OCI-M2 (cell line): ENCODE results near the gene HRK.
"Not testable (repeated sequence)": the region's sequence is repeated elsewhere in the genome, so short reads cannot be mapped to it uniquely, and the experiment has no call there.

Experiments used
- DNase-seq: peaks from one replicate; lab custom pipeline; 2025; ENCODE audit not compliant: unreplicated experiment; lab: John Stamatoyannopoulos, UW

HRK gene

DNA sequence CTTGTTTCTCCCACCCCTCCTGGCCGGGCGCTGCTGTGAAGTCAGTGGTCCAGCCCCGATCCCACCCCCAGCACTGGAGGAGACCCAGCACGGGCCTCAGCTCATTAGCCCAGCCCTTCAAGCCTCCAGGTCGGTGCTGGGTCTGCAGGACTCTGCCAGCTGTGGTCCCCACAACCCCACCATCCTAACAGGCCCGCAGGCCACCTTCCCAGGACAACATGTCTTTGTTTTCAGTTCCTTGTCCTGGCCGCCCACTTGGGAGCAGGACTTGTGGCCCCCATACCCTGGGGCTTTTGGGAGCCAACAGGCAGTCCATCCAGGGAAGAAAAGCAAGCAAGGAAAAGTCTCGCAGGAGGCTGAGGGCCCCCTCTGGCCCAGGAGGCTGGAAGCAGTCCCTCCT lies 60.0 kb downstream of the HRK start:
- no peak for DNase-seq

GRCh38 chr12:116820064-116820656 lies 61.1 kb downstream of the HRK start:
- DNase-seq, result no peak

GRCh38 chr12:116818948-116819832 lies 62.1 kb downstream of the HRK start:
- peak; percentile 29 for DNase-seq

DNA sequence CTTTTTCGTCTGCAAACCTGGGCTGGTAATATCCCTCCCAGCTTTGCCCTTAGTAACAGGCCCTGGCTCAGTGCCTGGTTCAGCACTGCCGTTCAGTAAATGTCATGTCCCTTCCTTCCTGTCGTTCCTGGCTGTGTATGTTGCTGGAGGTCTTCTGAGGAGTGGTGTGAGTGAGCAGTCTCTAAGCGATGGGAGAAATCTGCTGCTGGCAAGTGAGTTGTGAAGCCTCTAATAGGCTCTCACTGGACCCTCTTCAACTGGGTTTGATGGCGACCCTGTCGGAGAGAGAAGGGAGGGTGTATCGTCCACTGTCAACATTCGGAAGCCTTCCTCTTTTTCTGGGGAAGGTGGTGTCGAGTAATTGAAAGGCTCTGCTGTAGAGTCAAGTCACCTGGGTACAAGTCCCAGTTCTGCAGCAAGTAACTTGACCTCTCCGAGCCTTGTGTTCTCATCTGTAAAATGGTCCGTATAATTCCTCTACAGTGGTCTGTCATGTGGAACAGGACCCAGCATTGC lies 62.8 kb downstream of the HRK start:
- no peak for DNase-seq

DNA sequence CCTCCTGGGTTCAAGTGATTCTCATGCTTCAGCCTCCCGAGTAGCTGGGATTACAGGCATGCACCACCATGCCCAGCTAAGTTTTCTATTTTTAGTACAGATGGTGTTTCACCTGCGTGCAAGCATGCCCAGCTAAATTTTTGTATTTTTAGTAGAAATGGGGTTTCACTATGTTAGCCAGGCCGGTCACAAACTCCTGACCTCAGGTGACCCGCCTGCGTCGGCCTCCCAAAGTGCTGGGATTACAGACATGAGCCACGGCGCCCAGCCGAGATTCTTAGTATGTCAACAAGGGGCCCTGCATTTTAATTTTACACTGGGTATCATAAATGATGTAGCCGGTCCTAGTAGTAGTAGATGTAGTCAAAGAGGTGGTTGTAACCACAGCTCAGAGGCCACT lies 66.5 kb downstream of the HRK start:
- not testable (repeated sequence) for DNase-seq

GRCh38 chr12:116813271-116814041 lies 67.8 kb downstream of the HRK start:
- DNase-seq, result no peak

- no peak for DNase-seq
These were observed 69.0 kb downstream of the HRK start for GRCh38 chr12:116812238-116812637.

GRCh38 chr12:116808113-116809105 lies 72.8 kb downstream of the HRK start:
- no peak for DNase-seq

DNA sequence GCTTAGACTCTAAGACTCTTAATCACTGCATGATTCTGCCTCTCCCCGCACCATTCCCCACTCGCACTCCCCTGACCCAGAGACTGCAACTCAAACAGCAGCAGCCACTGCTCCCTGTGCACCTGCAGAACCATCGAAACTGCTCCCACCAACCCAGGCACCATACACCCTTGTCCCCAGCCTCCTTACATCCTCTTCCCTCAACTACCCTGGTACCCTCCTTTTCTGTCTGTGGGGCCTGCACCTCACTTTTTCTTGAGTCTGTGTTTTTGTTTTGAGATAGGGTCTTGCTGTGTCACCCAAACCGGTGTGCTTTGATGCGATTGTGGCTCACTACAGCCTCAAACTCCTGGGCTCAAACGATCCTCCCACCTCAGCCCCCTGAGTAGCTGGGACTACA lies 73.7 kb downstream of the HRK start:
- no peak for DNase-seq

DNA sequence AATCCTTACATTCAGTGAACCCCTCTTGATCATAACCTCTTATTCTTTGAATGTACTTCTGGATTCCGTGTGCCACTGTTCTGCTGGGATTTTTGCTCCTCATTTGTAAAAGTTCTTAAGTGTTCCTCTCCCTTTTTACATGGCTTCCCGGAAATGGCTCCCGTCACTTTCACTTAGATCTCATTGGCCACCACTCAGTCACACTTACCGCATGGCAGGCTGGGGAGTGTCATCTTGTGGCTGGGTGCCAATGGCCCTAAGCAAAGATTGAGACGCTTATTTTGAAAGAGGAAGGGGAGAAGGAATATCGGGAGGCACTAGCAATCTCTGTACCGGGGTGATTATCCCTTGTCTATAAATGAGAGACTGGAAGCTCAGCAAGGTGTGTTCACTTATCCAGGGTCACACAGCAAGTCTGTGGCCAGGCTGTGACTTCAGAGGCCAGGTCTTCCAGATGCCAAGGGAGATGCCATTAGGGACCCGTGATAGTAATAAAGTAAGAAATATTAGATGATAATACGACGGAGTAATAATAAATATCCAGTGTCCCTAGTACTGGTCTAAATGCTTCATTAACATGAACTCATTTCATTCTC lies 74.3 kb downstream of the HRK start:
- no peak for DNase-seq
